ENCODE measurements around the gene CLEC4M.

CLEC4M gene

GRCh38 chr19:7781157-7781556 is 18.1 kb downstream of the CLEC4M start (continued):
- TF ChIP-seq ZNF518A (tag by site-specific recombination; conservative IDR thresholded peaks at IDR 0.05; ENCODE audit: low read depth) (no peak), ZNF175 (tag by site-specific recombination; IDR thresholded peaks at IDR 0.05) (no peak), ZNF843 (tag by site-specific recombination; IDR thresholded peaks at IDR 0.05) (no peak), ZNF626 (tag by site-specific recombination; IDR thresholded peaks at IDR 0.05) (no peak), ZNF223 (tag by site-specific recombination; IDR thresholded peaks at IDR 0.05) (no peak), SETDB1 (IDR thresholded peaks at IDR 0.05; ENCODE audit: insufficient read length, low read length) (no peak), ZNF785 (tag by site-specific recombination; IDR thresholded peaks at IDR 0.05) (no peak), ZBTB49 (tag by site-specific recombination; IDR thresholded peaks at IDR 0.05; ENCODE audit: low read depth) (no peak)

- no peak overlapping the region for H3K27ac ChIP-seq (ENCODE audit: extremely low read depth, low read depth, low read length)
- no peaks in the 10 kb centered on the region for H3K4me1 ChIP-seq (ENCODE audit: control insufficient read depth, insufficient read depth, low read length)
- H3K36me3 ChIP-seq (ENCODE audit: control insufficient read depth in 2 of 2, insufficient read depth in 1 of 2, low read length in 2 of 2), result no peaks in the 10 kb centered on the region
- CTCF ChIA-PET, result interaction anchor here (0.6 to 1.8 kb wide), 3 partner anchors 11 to 103 kb away, joined by 3 to 4 read pairs (median 3); partner anchors contain the start of gene TRAPPC5
- no peak overlapping the region for H3K4me3 ChIP-seq (ENCODE audit: low read depth, low read length)
- POLR2A ChIA-PET, result no interaction called here
- H3K9me3 ChIP-seq (ENCODE audit: control insufficient read depth, insufficient read depth, low read depth, low read length), result no peaks in the 10 kb centered on the region
- TF ChIP-seq ZBTB20 (tag by site-specific recombination; IDR thresholded peaks at IDR 0.05) (no peak), KLF17 (tag by site-specific recombination; IDR thresholded peaks at IDR 0.05) (no peak), HOXC10 (CRISPR knock-in tag; IDR thresholded peaks at IDR 0.05) (no peak), ZNF530 (tag by site-specific recombination; IDR thresholded peaks at IDR 0.05; ENCODE audit: low read depth) (no peak), ZNF510 (tag by site-specific recombination; IDR thresholded peaks at IDR 0.05; ENCODE audit: insufficient replicate concordance) (no peak), ZNF157 (tag by site-specific recombination; IDR thresholded peaks at IDR 0.05) (no peak), ZNF747 (tag by site-specific recombination; IDR thresholded peaks at IDR 0.05) (no peak), KLF9 (tag by site-specific recombination; IDR thresholded peaks at IDR 0.05; ENCODE audit: low read depth) (peak; percentile 39; the same call in 1 of the 2 replicates), PATZ1 (tag by site-specific recombination; IDR thresholded peaks at IDR 0.05) (no peak), ZNF404 (tag by site-specific recombination; IDR thresholded peaks at IDR 0.05) (no peak), ZNF48 (tag by site-specific recombination; IDR thresholded peaks at IDR 0.05) (no peak), PRDM2 (tag by site-specific recombination; IDR thresholded peaks at IDR 0.05; ENCODE audit: borderline replicate concordance) (no peak), BCL11A (tag by site-specific recombination; IDR thresholded peaks at IDR 0.05; ENCODE audit: low read depth) (no peak)
These were observed 21.0 kb downstream of the CLEC4M start for GRCh38 chr19:7783991-7784423.

All from HEK293 (cell line).